Gastroesophageal sphincter (tissue), 3 donors: ENCODE results near the gene UNC93A.

ENCODE experiments used
- EP300 ChIP-seq: sonication (generic); formaldehyde crosslinking; IDR thresholded peaks from one replicate; pipeline ENCODE4 v1.6.1; 2017; ENCODE audit warnings: antibody characterized with exemption, mild to moderate bottlenecking
- POLR2A ChIP-seq, 2 donors: fragments of 450-650 bp; IDR thresholded peaks; one replicate each; pipeline ENCODE4 v1.6.1; 2017; ENCODE audit warnings: antibody characterized with exemption in 2 of 2, mild to moderate bottlenecking in 2 of 2, moderate library complexity in 1 of 2
- POLR2AphosphoS5 ChIP-seq: sonication (generic); formaldehyde crosslinking; IDR thresholded peaks from one replicate; pipeline ENCODE4 v1.6.1; 2017; ENCODE audit warnings: antibody characterized with exemption
- TF ChIP-seq, protein P1 (sequence below), 4 experiments: fragments of 200-600 bp in 2 of 4; fragments of 450-650 bp in 2 of 4; sonication (generic) in 1 of 4; IDR thresholded peaks; one replicate each; pipeline ENCODE4 v1.5.1; 2017 to 2019; ENCODE audit warnings: antibody characterized with exemption in 4 of 4, mild to moderate bottlenecking in 2 of 4, moderate library complexity in 2 of 4

DNA sequence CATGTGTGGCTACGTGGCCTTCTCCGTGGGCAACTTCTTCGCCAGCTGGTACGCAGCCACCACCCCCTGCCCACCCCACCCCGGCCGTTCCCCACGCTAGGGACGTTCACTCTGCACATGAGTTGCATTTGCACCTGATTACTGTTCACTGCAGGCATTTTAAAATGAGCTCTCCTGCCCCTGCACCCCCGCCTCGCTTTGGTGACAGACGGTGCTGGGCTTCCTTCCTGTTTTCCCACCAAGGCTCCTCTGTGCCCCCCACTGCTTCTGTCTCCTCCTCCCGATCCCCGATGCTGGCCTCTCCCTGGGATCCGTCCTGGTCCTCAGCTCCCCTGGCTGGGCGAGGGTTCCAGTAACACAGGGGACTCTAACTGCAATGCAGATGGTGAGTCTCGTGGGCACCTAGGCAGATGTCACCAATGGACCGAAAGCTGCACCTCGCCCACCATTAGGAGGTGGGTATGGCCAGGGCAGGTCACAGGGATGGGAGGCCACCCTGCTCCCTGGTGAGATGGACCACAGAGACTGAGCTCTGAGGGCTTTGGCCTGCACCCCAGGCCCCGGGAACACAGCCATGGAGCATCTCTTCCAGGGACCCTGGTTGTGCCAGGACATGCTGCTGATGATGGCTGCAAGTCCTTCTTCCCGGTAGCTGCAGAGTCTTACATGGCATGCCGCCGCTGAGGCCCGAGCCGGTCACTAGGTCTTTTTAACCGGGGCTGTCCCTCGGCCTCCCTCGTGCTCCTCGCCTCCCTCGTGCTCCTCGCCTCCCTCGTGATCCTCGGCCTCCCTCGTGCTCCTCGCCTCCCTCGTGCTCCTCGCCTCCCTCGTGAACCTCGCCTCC is 3.8 kb downstream of the UNC93A start:
- TF ChIP-seq, protein P1, sequence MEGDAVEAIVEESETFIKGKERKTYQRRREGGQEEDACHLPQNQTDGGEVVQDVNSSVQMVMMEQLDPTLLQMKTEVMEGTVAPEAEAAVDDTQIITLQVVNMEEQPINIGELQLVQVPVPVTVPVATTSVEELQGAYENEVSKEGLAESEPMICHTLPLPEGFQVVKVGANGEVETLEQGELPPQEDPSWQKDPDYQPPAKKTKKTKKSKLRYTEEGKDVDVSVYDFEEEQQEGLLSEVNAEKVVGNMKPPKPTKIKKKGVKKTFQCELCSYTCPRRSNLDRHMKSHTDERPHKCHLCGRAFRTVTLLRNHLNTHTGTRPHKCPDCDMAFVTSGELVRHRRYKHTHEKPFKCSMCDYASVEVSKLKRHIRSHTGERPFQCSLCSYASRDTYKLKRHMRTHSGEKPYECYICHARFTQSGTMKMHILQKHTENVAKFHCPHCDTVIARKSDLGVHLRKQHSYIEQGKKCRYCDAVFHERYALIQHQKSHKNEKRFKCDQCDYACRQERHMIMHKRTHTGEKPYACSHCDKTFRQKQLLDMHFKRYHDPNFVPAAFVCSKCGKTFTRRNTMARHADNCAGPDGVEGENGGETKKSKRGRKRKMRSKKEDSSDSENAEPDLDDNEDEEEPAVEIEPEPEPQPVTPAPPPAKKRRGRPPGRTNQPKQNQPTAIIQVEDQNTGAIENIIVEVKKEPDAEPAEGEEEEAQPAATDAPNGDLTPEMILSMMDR (IDR thresholded peaks at IDR 0.05): no peak
- no peak for TF ChIP-seq POLR2A (IDR thresholded peaks at IDR 0.05)
- no peak for TF ChIP-seq EP300
- no peak for TF ChIP-seq POLR2AphosphoS5
